KMS-11 (cell line): ENCODE measurements around the gene PAK5.

Experiments
- H2AFZ ChIP-seq: fragments of 200-600 bp; sonication (generic); 2 replicates; pipeline ENCODE4 v1.6.1; 2016; ENCODE audit warnings: antibody characterized with exemption, mixed run types, low read depth
- H3K27ac ChIP-seq: fragments of 200-600 bp; sonication (generic); 2 replicates; pipeline ENCODE4 v1.6.1; 2016; ENCODE audit warnings: mild to moderate bottlenecking, mixed run types
- H3K27me3 ChIP-seq: fragments of 200-600 bp; sonication (generic); 2 replicates; pipeline ENCODE4 v1.6.1; 2017; ENCODE audit warnings: mild to moderate bottlenecking, low read depth, mixed run types, moderate library complexity; ENCODE audit not compliant: insufficient read depth
- H3K36me3 ChIP-seq: fragments of 200-600 bp; sonication (generic); 2 replicates; pipeline ENCODE4 v1.6.1; 2017; ENCODE audit warnings: mild to moderate bottlenecking, mixed run types; ENCODE audit not compliant: insufficient read depth
- H3K4me1 ChIP-seq: fragments of 200-600 bp; sonication (generic); 2 replicates; pipeline ENCODE4 v1.6.1; 2016; ENCODE audit warnings: mild to moderate bottlenecking, low read depth, mixed run types; ENCODE audit not compliant: poor library complexity, severe bottlenecking
- H3K4me2 ChIP-seq: fragments of 200-600 bp; sonication (generic); 2 replicates; pipeline ENCODE4 v1.7.0; 2016; ENCODE audit warnings: mild to moderate bottlenecking, mixed run types
- H3K4me3 ChIP-seq: fragments of 200-600 bp; sonication (generic); IDR thresholded peaks from 2 replicates; pipeline ENCODE4 v1.6.1; 2017; ENCODE audit warnings: low read depth, low read length, mixed read lengths; ENCODE audit not compliant: insufficient read depth
- H3K79me2 ChIP-seq: fragments of 200-600 bp; sonication (generic); 2 replicates; pipeline ENCODE4 v1.6.1; 2016; ENCODE audit warnings: low read depth, mixed run types; ENCODE audit not compliant: insufficient read depth
- H3K9ac ChIP-seq: fragments of 200-600 bp; sonication (generic); 2 replicates; pipeline ENCODE4 v1.6.1; 2016; ENCODE audit warnings: mild to moderate bottlenecking, mixed run types
- H4K20me1 ChIP-seq: fragments of 200-600 bp; sonication (generic); 2 replicates; pipeline ENCODE4 v1.6.1; 2016; ENCODE audit warnings: mild to moderate bottlenecking, mixed run types; ENCODE audit not compliant: insufficient read depth
- CTCF ChIP-seq: fragments of 200-600 bp; sonication (generic); conservative IDR thresholded peaks from 2 replicates; pipeline ENCODE4 v1.6.1; 2017; ENCODE audit warnings: low read depth, mild to moderate bottlenecking, antibody characterized with exemption, low read length, moderate library complexity, mixed read lengths

The PAK5 gene

GRCh38 chr20:9769954-9770353, 68.9 kb downstream of the PAK5 start:
- Histone ChIP-seq H3K4me2 (no peak overlapping the region), H3K79me2 (no peaks in the 10 kb centered on the region), H4K20me1 (no peaks in the 10 kb centered on the region), H3K36me3 (no peaks in the 10 kb centered on the region), H3K4me3 (no peak overlapping the region), H3K27ac (no peak overlapping the region), H2AFZ (no peak overlapping the region), H3K27me3 (no peaks in the 10 kb centered on the region), H3K9ac (no peak overlapping the region), H3K4me1 (no peaks in the 10 kb centered on the region)
- no peak for TF ChIP-seq CTCF

GRCh38 chr20:9761476-9761875, 77.4 kb downstream of the PAK5 start:
- TF ChIP-seq CTCF, result no peak
- Histone ChIP-seq H3K27ac (no peak overlapping the region), H4K20me1 (no peaks in the 10 kb centered on the region), H3K4me2 (no peak overlapping the region), H3K9ac (no peak overlapping the region), H3K4me3 (no peak overlapping the region), H3K36me3 (no peaks in the 10 kb centered on the region), H3K79me2 (no peaks in the 10 kb centered on the region), H2AFZ (no peak overlapping the region), H3K27me3 (no peaks in the 10 kb centered on the region), H3K4me1 (no peaks in the 10 kb centered on the region)

- Histone ChIP-seq H3K4me2 (no peak overlapping the region), H3K27ac (no peak overlapping the region), H3K36me3 (no peaks in the 10 kb centered on the region), H3K4me3 (no peak overlapping the region), H3K79me2 (no peaks in the 10 kb centered on the region), H2AFZ (no peak overlapping the region), H3K27me3 (no peaks in the 10 kb centered on the region), H4K20me1 (no peaks in the 10 kb centered on the region), H3K9ac (no peak overlapping the region), H3K4me1 (no peaks in the 10 kb centered on the region)
- TF ChIP-seq CTCF, result no peak
Observed at GRCh38 chr20:9759392-9759791, 79.5 kb downstream of the PAK5 start.

GRCh38 chr20:9758752-9759151, 80.1 kb downstream of the PAK5 start:
- TF ChIP-seq CTCF, result no peak
- H2AFZ ChIP-seq, result no peak overlapping the region

More at GRCh38 chr20:9758752-9759151, 80.1 kb downstream of the PAK5 start:
- Histone ChIP-seq H3K4me3 (no peak overlapping the region), H3K4me1 (no peaks in the 10 kb centered on the region), H3K27me3 (no peaks in the 10 kb centered on the region), H3K9ac (no peak overlapping the region), H4K20me1 (no peaks in the 10 kb centered on the region), H3K4me2 (no peak overlapping the region), H3K27ac (no peak overlapping the region), H3K79me2 (no peaks in the 10 kb centered on the region), H3K36me3 (no peaks in the 10 kb centered on the region)
